GM18870 (cell line): ENCODE data around the gene POLR2J3.
"Not testable (repeated sequence)": the region's sequence is repeated elsewhere in the genome, so short reads cannot be mapped to it uniquely, and the experiment has no call there.

Source experiments
- ATAC-seq: cut with Tn5 transposase; IDR thresholded peaks from one replicate; pipeline ENCODE4 v1.9.1; 2021; ENCODE audit warnings: moderate library complexity; ENCODE audit not compliant: unreplicated experiment

POLR2J3 gene

DNA sequence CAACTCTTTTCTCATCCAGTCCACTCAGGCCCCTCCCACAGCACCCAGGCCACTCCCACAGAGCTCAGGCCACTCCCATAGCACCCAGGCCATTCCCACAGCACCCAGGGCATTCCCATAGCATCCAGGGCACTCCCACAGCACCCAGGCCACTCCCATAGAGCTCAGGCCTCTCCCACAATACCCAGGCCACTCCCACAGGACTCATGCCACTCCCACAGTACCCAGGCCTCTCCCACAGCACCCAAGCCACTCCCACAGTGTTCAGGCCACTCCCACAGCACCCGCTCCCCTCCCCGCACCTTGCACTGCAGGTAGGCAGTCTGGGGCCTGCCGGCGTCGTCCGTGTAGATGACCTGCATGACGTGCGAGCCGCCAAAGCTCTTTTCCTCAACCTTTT lies 17.5 kb upstream of the POLR2J3 start:
- ATAC-seq: not testable (repeated sequence)

DNA sequence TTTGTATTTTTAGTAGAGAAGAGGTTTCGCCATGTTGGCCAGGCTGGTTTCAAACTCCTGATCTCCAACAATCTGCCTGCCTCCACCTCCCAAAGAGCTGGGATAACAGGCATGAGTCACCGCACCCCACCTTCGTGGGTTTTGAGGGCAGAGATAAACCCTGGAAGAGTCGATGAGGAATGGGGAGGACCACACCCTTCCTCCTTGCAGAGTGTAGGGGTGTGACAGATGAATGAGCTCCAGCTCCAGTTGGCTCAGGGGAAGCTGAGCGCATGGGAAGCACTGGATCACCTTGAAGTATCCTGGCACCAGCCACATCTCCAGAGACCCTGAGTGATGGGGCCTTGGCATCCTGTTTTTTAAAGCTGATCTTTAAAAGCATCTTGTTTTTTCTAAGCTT lies 11.1 kb upstream of the POLR2J3 start:
- ATAC-seq: not testable (repeated sequence)

DNA sequence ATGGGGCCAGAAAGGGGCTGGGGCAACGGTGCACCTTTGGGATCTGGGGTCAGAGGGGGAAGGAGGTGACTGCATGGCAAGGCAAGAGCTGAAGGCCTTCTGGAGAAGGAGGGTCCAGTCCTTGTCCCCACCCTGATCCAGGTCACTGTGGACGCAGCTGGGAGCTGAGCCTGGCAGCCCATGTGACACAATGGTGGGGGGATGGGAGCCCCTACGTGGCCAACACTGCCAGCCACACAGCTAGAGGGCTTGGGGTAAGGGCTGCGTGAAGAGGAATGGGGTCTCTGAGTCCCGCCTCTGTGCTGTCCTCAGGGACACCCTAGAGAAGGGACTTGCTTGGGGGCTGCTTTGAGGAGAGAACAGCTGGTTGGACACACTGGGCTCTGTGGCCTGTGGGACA lies 9.3 kb upstream of the POLR2J3 start:
- not testable (repeated sequence) for ATAC-seq

DNA sequence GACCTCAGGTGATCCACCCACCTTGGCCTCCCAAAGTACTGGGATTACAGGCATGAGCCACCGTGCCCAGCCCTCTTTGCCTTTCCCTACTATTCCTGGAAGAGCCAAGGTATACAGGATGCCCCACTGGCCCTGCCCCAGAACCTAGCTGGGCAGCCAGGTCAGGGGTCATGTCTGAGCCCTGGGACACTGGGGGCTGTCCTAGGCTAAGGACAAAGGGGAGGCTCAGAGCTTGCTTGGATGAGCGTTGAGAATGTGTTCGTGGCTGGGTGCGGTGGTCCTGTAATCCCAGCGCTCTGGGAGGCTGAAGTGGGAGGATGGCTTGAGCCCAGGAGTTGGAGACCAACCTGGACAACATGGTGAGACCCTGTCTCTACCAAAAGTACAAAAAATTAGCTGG lies 6.1 kb upstream of the POLR2J3 start:
- not testable (repeated sequence) for ATAC-seq

DNA sequence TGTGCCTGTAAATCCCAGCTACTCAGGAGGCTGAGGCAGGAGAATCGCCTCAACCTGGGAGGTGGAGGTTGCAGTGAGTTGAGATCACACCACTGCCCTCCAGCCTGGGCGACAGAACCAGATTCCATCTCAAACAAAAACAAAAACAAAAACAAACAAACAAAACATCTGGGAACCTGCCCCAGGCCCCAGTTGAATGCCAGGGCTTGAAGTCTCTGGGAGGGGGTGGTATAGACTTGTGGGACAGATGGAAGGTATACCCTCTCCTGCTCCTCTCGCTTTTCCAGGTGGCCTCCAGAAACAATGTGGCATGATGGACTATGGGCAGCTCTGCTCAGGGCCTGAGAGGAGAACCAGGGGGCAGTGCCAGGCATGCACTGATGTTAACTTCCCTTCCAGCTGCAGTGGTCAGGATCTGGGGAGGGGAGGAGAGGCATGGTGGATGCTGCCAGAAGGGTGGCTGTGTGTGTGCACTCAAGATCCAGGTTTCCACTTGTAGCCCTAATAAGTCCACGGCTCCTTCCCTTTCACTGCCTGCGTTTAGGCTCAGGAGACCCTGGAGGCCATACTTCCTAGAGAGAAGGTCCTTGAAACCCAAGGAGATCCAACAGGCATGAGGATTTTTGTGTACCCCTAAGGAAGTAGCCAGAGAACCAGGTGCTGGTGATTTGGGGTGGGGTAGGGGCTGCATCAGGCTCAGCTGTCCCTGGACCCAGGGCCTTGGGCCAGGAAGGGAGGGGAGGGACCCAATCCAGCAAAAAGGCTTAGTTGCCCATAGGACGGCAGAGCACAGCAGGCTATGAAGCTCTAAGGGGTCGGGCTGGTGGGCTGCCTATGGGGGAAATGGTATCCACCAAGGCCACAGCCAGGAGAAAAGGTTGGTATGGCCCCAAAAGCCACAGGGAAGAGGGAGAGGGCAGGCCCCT lies 5.2 kb upstream of the POLR2J3 start:
- ATAC-seq: not testable (repeated sequence)

DNA sequence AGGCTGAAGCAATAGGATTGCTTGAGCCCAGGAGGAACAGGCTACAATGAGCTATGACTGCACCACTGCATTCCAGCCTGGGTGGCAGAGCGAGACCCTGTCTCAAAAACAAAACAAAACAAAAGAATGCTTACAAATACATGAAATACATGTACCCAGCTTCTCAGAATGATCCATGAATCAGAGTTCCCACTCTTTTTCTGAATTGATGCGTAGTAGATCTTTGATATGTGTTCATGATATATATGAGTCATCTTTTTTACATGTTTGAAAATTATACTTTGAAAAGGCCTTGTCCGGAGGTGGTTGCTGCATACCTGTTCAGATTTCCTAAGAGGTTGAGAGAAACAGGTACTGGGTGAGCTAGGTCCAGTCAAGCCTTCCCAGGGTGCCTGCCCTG lies 4.0 kb upstream of the POLR2J3 start:
- ATAC-seq: not testable (repeated sequence)

DNA sequence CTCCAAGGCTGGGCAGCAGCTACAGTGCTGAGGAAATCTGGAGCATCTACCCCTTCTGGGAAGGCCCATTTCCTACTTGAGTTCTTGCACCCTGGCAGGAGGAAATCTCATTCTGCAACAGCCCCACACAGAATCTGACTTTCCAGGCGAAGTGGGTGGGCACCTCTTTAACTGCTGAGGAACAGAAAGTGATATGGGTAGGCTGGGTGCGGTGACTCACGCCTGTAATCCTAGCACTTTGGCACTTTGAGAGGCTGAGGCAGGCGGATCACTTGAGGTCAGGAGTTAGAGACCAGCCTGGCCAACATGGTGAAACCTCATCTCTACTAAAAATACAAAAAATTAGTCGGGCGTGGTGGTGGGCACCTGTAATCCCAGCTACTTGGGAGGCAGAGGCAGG lies 2.2 kb upstream of the POLR2J3 start:
- ATAC-seq: not testable (repeated sequence)

DNA sequence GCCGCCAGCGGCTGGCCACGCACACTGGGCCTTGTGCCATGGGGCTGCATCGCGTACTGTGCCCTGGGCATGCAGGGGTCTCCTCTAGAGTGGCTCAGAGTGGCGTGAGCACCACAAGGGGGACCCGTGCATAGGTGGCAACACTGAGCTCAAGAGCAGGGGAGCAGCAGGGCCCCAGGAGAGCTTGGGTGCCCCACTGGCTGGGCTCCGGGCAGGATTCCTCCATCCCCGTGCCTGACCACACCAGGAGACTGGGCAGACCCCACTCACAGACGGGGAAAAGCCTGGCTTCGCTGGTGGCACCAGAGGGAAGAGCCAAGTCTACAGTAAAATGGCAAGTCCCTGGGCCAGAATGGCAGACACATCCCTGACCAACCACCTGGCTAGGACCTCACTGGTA lies 3.8 kb downstream of the POLR2J3 start:
- not testable (repeated sequence) for ATAC-seq

DNA sequence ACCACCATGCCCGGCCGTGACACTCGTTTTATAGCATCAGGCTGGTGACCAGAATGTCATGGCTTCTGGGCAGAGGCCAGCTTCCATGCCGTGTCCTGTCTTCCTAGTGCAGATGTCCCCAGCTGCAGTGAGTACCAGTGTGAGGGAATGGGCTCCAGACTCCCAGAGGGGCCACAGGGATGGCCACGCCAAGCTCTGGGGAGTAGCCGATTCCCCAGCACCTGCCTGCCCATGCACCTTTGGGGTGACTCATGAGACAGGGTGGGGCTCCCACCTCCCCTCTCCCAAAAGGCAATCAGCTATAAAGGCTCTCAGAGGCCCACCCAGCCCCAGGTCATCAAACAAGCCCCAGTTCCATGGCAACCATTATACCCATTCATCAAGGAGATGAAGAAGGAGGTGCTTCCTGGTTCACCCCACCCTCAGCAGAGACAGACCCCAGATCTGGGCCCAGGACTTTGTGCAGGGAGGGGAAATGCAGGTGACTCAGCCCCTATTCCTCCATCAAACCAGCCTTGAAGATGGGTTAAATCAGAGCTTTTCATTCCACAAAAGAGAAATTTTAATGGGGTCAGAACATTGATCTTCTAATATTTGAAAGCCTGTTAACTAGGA lies 21.5 kb downstream of the POLR2J3 start, which contains the start of gene SPDYE2:
SPDYE2 (plus strand) TSS at position 419 of the 615 bp plus-strand sequence. CDS start 2,030 bp downstream, outside the sequence.
- ATAC-seq: not testable (repeated sequence)

DNA sequence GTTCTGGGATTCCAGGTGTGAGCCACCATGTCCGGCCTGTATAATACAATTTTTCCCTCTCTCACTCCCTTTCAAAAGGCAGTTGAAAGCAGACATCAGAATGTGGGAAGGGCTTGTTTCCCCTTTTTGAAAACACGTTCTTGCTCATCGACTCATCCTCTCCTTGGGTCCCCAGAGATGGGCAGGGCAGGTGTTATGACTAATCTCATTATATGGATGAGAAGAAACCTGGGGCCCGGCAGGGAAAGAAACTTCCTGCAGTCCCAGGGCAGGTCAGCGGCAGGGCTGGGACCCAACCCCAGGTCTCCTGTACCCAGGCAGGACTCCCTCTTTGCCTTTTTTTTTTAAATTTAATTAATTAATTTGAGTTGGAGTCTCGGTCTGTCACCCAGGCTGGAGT lies 26.0 kb downstream of the POLR2J3 start:
- ATAC-seq: peak; percentile 78

DNA sequence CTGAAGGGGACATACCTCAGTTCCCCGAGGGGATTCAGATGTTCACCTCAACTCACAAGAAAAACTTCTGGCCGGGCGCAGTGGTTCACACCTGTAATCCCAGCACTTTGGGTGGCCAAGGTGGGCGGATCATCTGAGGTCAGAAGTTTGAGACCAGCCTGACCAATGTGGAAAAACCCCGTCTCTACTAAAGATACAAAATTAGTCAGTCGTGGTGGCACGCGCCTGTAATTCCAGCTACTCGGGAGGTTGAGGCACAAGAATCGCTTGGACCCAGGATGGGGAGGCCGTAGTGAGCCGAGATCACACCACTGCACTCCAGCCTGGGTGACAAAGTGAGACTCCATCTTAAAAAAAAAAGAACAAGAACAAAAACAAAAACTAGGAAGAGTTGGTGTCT lies 27.1 kb downstream of the POLR2J3 start:
- not testable (repeated sequence) for ATAC-seq

DNA sequence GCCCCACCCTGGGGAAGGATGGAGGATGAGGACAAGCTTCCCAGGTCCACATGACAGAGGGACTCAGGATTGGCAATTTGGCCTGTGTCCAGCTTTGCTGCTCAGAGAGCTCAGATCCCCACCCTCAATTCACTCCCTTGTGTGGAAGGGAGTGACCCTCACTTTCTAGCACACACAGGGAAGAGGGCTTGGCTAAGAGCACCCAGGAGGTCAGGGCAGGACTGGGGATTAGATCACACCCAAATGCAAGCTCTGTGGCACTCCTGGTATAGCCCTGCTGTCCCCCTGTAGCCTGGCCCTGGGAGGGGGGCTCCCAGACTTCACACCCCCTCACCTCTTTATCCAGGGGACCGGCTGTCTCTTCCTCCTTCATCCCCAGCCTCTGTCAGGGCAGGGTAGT lies 28.0 kb downstream of the POLR2J3 start:
- ATAC-seq: not testable (repeated sequence)

DNA sequence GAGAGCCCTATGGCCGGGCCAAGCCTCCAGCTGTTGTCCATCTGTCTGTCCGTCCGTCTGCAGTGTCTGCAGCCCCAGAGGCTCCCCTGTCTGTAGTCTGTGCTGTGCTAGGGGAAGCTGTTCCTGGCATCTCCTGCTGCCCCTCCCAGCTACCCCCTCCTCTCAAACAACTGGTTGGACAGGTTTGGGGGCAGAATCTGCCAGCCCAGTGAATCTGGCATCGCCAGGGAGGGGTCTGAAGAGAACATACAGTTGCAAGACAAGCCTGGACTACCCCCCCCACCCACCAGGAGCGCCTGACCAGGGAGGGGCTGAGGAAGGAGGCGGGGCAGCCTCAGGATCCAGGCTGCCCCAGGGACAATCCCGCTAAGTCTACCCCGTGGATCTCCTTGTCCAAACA lies 28.8 kb downstream of the POLR2J3 start, which contains the start of gene UPK3BL2:
UPK3BL2 (minus strand) TSS at position 101 of the 400 bp plus-strand sequence; CDS start at position 41, 60 bp downstream.
- not testable (repeated sequence) for ATAC-seq

DNA sequence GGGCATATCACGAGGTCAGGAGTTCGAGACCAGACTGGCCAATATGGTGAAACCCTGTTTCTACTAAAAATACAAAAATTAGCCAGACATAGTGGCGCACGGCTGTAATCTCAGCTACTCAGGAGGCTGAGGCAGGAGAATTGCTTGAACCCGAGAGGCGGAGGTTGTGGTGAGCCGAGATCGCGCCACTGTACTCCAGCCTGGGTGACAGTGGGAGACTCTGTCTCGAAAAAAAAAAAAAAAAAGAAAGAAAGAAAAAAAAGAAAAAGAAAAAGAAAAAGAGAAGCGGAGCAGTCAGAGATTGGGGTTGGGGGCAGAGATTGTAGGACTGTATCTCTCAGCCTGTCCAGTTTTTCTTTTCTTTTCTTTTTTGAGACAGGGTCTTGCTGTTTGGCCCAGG lies 29.6 kb downstream of the POLR2J3 start:
- ATAC-seq: not testable (repeated sequence)

DNA sequence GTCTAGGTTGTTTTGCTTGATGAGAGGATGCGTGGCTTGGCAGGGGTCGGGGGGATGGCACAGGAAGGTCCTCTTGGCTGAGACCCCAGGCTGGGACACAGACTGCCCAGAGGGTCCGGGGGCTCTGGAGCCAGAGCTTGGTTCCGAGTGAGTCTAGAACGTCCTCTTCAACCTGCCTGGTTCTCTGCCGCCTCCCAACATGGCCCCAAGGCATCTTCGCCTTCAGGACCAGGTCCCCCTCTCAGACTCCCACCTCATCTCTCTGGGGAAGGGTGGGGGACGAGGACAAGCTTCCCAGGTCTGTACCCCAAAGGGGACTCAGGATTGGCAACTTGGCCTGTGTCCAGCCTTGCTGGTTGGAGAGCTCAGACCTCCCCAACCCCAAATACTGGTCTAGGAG lies 30.3 kb downstream of the POLR2J3 start:
- ATAC-seq: not testable (repeated sequence)

DNA sequence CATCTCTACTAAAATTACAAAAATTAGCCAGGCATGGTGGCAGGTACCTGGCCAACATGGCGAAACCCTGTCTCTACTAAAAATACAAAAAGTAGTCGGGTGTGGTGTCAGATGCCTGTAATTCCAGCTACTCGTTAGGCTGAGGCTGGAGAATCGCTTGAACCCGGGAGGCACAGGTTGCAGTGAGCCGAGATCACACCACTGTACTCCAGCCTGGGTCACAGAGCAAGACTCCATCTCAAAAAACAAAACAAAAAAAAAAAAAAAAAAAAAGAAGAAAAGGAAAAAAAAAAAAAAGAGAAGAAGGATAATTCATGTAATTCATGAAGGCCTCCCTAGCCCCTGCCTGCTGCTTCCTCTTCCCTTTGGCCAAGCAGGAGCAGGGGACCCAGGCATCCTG lies 31.8 kb downstream of the POLR2J3 start:
- not testable (repeated sequence) for ATAC-seq

DNA sequence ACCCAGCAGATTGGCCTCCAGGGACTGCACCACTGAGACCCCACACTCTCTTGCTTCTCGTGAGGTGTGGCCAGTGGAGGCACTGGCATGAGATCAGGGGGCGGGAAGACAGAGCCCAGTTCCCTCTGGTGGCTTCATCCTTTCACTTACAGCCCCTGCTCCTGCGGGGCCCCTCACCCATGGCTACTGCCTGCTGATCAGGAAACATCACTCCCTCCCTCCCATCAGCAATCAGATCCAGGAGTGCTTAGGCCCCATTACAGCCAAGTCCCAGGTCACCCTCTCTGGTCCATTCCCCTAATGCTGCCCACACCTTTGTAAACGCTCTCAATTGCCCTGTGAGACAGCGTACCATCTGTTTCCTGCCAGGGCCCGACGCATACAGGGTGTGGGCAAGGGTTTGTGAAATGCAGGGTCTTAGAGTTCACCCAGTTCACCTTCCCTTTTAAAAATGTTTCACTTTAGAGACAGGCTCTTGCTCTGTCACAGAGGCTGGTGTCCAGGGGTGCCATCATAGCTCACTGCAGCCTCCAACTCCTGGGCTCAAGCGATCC lies 37.2 kb downstream of the POLR2J3 start:
- ATAC-seq: not testable (repeated sequence)

DNA sequence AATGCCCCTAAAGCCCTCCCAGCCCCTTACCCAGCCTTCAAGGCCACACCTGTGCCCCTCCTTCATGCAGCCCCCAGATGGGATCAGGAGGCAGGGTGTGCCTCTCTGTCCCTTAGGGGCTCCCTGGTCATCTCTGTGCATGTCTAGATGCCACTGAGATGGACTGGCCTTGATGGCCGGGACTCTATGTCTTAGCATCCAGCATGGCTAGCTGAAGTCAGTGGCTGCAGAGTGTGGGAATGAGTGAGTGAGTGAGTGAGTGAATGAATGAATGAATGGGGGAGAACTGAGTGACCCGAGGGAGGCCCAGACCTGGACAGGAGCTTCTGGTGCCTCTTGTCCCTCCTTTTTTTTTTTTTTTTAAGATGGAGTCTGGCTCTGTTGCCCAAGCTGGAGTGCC lies 40.3 kb downstream of the POLR2J3 start:
- not testable (repeated sequence) for ATAC-seq

DNA sequence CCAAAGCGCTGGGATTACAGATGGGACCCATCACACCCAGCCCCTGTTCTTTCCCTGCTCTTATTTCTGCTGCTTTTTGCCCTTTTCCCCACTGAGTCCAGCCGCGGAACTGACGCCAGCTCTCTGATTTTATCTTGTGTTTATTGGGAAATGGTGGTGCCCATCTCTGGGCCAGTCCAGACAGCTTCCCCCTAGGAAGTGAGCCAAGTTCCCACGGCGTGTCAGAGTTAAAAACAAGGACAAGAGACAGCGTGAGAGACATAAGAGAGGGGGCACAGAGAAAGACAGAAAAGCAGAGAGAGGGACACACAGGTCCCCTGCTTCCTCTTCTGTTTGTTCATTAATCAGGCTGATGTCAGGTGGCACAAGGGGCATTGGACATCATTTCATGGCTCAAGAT lies 40.8 kb downstream of the POLR2J3 start:
- not testable (repeated sequence) for ATAC-seq

DNA sequence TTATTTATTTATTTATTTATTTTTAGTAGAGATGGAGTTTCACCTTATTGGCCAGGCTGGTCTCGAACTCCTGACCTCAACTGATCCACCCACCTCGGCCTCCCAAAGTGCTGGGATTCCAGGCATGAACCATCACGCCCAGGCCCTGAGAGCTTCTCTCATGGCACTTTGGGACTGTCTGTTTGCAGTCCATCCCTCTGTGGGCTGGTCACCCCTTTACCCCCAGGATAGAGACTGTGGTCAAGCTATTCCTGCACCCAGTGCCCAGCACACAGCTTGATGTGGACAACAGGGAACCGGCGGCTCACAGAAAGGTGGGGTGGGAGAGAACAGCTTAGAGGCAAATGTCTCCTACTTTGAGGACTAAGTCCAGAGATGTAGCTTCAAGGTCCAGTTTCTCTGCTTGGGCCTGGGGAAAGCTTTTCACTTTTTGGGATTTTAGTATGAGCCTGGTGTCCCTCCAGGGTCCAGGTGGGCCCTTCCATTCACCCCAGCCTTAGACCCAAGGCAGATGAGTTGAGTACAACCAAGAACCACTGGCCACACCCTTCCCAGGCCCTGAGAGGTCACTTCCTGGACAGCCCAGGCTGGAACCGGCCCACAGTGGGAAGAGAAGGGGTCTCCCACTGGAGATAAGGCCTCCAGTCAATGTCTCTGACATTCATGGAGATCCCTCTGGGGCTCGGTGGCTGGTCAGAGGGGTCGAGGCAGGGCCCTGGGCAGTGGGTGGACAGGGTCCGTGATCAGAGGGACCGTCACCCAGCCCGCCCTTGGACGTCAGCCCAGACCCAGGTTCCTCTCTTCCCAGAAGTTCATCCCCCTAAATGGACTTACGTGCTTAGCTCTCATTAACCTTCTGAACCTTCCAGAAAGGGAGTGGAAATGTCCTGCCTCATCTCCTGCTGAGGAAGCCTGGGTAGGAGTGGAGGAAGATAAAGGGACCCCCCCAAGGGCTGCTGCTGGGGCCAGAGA lies 44.3 kb downstream of the POLR2J3 start:
- ATAC-seq: not testable (repeated sequence)
